CD14-positive monocyte (primary cell): Measurements from ENCODE around the gene MTUS2. TPM values are rescaled to one million over a fixed set of nuclear protein-coding genes. Genes with fewer than 3 reads are reported as not detected.

ENCODE experiments used
- DNase-seq, 3 donors: peaks; one replicate each; pipeline ENCODE4 v3.0.0-alpha.2; 2011 to 2022
- H2AFZ ChIP-seq: 2 replicates; pipeline ENCODE4 v1.6.0; 2012; ENCODE audit warnings: mild to moderate bottlenecking, low read depth, low read length, inconsistent platforms; ENCODE audit not compliant: insufficient read depth, poor library complexity, severe bottlenecking
- H3K27ac ChIP-seq, 2 donors: 1 replicate in 1 of 2; 2 replicates in 1 of 2; pipeline ENCODE4 v1.5.1; 2012 to 2013; ENCODE audit warnings: low read length in 2 of 2, control low read depth in 1 of 2, inconsistent platforms in 1 of 2, low read depth in 1 of 2, mild to moderate bottlenecking in 1 of 2
- H3K27me3 ChIP-seq, 2 donors: one replicate each; pipeline versions ENCODE4 v1.6.0 to v1.6.1; 2011 to 2013; ENCODE audit warnings: low read length in 2 of 2; ENCODE audit not compliant: control insufficient read depth in 2 of 2, insufficient read depth in 2 of 2
- H3K36me3 ChIP-seq, 2 donors: replicated peaks in 1 of 2; 1 replicate in 1 of 2; 2 replicates in 1 of 2; pipeline versions ENCODE4 v1.5.1 to v1.6.1; 2012 to 2013; ENCODE audit warnings: low read length in 2 of 2, control low read depth in 1 of 2, inconsistent platforms in 1 of 2, mild to moderate bottlenecking in 1 of 2; ENCODE audit not compliant: insufficient read depth in 2 of 2, control insufficient read depth in 1 of 2
- H3K4me1 ChIP-seq, 2 donors: 1 replicate in 1 of 2; 2 replicates in 1 of 2; pipeline versions ENCODE4 v1.5.1 to v1.6.1; 2012 to 2013; ENCODE audit warnings: low read length in 2 of 2, control low read depth in 1 of 2, inconsistent platforms in 1 of 2, mild to moderate bottlenecking in 1 of 2, moderate library complexity in 1 of 2; ENCODE audit not compliant: insufficient read depth in 2 of 2, control insufficient read depth in 1 of 2
- H3K4me2 ChIP-seq: replicated peaks from 2 replicates; pipeline ENCODE3; 2012; ENCODE audit warnings: low read length, moderate library complexity, mild to moderate bottlenecking; ENCODE audit not compliant: poor library complexity, severe bottlenecking; ENCODE audit errors: extremely low read depth
- H3K4me3 ChIP-seq, 3 experiments: fragments of 200-600 bp in 1 of 3; sonication (generic) in 1 of 3; replicated peaks in 1 of 3; 1 replicate in 2 of 3; 2 replicates in 1 of 3; pipeline ENCODE4 v1.5.1; 2011 to 2013; ENCODE audit warnings: low read length in 3 of 3, mild to moderate bottlenecking in 3 of 3, control low read depth in 2 of 3, low read depth in 2 of 3, inconsistent platforms in 1 of 3, moderate library complexity in 1 of 3
- H3K79me2 ChIP-seq: 2 replicates; pipeline ENCODE4 v1.6.0; 2012; ENCODE audit warnings: mild to moderate bottlenecking, control low read depth, inconsistent platforms, low read length, moderate library complexity; ENCODE audit not compliant: insufficient read depth
- H3K9ac ChIP-seq: 2 replicates; pipeline ENCODE4 v1.6.0; 2017; ENCODE audit warnings: low read length, mild to moderate bottlenecking; ENCODE audit not compliant: insufficient read depth, poor library complexity, severe bottlenecking
- H3K9me3 ChIP-seq, 2 donors: replicated peaks in 1 of 2; 1 replicate in 1 of 2; 2 replicates in 1 of 2; pipeline versions ENCODE4 v1.5.1 to v1.6.1; 2012 to 2013; ENCODE audit warnings: low read length in 2 of 2, control low read depth in 1 of 2; ENCODE audit not compliant: control insufficient read depth in 1 of 2, insufficient read depth in 1 of 2
- H4K20me1 ChIP-seq: 2 replicates; pipeline ENCODE4 v1.6.0; 2012; ENCODE audit warnings: mild to moderate bottlenecking, low read length, control low read depth, moderate library complexity; ENCODE audit not compliant: insufficient read depth
- H3K27ac Mint-ChIP-seq, 7 donors: one replicate each; pipeline ENCODE4 v1.8.0; 2020; ENCODE audit warnings: mild to moderate bottlenecking in 7 of 7, mixed read lengths in 7 of 7, moderate library complexity in 6 of 7, inconsistent platforms in 2 of 7
- H3K27me3 Mint-ChIP-seq, 3 donors: one replicate each; pipeline ENCODE4 v1.8.0; 2021 to 2022; ENCODE audit warnings: low read depth in 3 of 3, mild to moderate bottlenecking in 3 of 3, mixed read lengths in 3 of 3, moderate library complexity in 3 of 3, inconsistent platforms in 1 of 3
- H3K36me3 Mint-ChIP-seq, 2 donors: one replicate each; pipeline ENCODE4 v1.8.0; 2020; ENCODE audit warnings: mixed read lengths in 2 of 2, inconsistent platforms in 1 of 2, mild to moderate bottlenecking in 1 of 2
- H3K4me1 Mint-ChIP-seq: one replicate; pipeline ENCODE4 v1.8.0; 2020; ENCODE audit warnings: mild to moderate bottlenecking, mixed read lengths
- H3K4me3 Mint-ChIP-seq, 2 donors: one replicate each; pipeline ENCODE4 v1.8.0; 2020; ENCODE audit warnings: mild to moderate bottlenecking in 2 of 2, mixed read lengths in 2 of 2, moderate library complexity in 1 of 2
- H3K9me3 Mint-ChIP-seq, 7 donors: one replicate each; pipeline ENCODE4 v1.8.0; 2020 to 2022; ENCODE audit warnings: mixed read lengths in 7 of 7, mild to moderate bottlenecking in 6 of 7, moderate library complexity in 6 of 7, inconsistent platforms in 2 of 7
- WGBS: methylation state at CpG from one replicate; pipeline ENCODE4 v1.1.5; 2013; ENCODE audit warnings: missing lambda C conversion rate; ENCODE audit not compliant: insufficient coverage; 5-methylcytosine and 5-hydroxymethylcytosine counted together
- intact Hi-C, 2 donors: fragments of 100-400 bp; cut with micrococcal nuclease; formaldehyde crosslinking; loops; one replicate each; pipeline versions ENCODE4 v1.15.0 to v1.15.1; 2023
- polyA plus RNA-seq, 3 donors: library from polyadenylated mRNA; depleted of rRNA in 1 of 3; unstranded in 2 of 3; stranded (reverse) in 1 of 3; fragments of 300-500 nt in 2 of 3; fragments of >200 nt in 1 of 3; fragmentation: Illumina TruSeq in 2 of 3; gene quantifications; 1 replicate in 2 of 3; 2 replicates in 1 of 3; pipeline ENCODE4 v1.2.3, GENCODE V29; 2012 to 2021
- TF ChIP-seq, protein P1 (sequence below): fragments of 200-600 bp; IDR thresholded peaks from one replicate; pipeline ENCODE4 v1.8.0; 2022; ENCODE audit warnings: antibody characterized with exemption, mild to moderate bottlenecking

Gene MTUS2
- polyA plus RNA-seq, 3 donors, result 0.04 TPM; not detected in 2

DNA sequence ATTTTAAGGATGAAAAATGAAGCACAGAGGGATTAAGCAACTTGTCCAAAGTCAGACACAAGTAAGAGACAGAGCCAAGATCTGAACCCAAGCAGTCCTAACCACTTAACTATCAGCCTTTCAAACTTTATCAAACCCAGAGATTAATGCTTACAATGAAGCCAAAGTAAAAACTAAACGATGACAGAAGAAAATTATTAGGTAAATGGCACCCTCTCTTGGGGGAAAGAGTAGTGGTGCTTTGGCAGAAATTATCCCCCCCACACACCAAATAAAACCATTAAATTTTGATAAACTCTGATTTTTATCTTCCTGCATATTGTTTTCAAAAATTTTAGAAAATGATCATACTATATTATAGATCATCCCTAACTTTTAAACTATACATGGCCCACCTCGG is 446.1 kb downstream of the MTUS2 start:
- intact Hi-C loops, result no loop called here
- Histone ChIP-seq H3K27ac (no peak overlapping the region), H4K20me1 (no peaks in the 10 kb centered on the region), H3K4me1 (no peaks in the 10 kb centered on the region), H3K36me3 (no peaks in the 10 kb centered on the region), H3K79me2 (no peaks in the 10 kb centered on the region), H3K4me3 (no peak overlapping the region), H3K9ac (no peak overlapping the region), H3K4me2 (no peak overlapping the region), H3K27me3 (no peaks in the 10 kb centered on the region), H3K9me3 (peaks cover 0 to 9% of the 10 kb centered on the region in 2 donors), H2AFZ (no peak overlapping the region)
- peaks cover 0 to 3% (median 2%) of the 10 kb centered on the region in 3 donors for H3K27me3 Mint-ChIP-seq
- H3K4me1 Mint-ChIP-seq, result no peaks in the 10 kb centered on the region
- no peak for DNase-seq
- TF ChIP-seq, protein P1, sequence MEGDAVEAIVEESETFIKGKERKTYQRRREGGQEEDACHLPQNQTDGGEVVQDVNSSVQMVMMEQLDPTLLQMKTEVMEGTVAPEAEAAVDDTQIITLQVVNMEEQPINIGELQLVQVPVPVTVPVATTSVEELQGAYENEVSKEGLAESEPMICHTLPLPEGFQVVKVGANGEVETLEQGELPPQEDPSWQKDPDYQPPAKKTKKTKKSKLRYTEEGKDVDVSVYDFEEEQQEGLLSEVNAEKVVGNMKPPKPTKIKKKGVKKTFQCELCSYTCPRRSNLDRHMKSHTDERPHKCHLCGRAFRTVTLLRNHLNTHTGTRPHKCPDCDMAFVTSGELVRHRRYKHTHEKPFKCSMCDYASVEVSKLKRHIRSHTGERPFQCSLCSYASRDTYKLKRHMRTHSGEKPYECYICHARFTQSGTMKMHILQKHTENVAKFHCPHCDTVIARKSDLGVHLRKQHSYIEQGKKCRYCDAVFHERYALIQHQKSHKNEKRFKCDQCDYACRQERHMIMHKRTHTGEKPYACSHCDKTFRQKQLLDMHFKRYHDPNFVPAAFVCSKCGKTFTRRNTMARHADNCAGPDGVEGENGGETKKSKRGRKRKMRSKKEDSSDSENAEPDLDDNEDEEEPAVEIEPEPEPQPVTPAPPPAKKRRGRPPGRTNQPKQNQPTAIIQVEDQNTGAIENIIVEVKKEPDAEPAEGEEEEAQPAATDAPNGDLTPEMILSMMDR, result no peak
- H3K36me3 Mint-ChIP-seq, result no peaks in the 10 kb centered on the region
- no peak overlapping the region for H3K4me3 Mint-ChIP-seq
- no peak overlapping the region for H3K27ac Mint-ChIP-seq
- no CpG with 5 or more reads among the region's 2 CpGs for WGBS
- H3K9me3 Mint-ChIP-seq, result peaks cover 0 to 10% (median 4%) of the 10 kb centered on the region in 7 donors

DNA sequence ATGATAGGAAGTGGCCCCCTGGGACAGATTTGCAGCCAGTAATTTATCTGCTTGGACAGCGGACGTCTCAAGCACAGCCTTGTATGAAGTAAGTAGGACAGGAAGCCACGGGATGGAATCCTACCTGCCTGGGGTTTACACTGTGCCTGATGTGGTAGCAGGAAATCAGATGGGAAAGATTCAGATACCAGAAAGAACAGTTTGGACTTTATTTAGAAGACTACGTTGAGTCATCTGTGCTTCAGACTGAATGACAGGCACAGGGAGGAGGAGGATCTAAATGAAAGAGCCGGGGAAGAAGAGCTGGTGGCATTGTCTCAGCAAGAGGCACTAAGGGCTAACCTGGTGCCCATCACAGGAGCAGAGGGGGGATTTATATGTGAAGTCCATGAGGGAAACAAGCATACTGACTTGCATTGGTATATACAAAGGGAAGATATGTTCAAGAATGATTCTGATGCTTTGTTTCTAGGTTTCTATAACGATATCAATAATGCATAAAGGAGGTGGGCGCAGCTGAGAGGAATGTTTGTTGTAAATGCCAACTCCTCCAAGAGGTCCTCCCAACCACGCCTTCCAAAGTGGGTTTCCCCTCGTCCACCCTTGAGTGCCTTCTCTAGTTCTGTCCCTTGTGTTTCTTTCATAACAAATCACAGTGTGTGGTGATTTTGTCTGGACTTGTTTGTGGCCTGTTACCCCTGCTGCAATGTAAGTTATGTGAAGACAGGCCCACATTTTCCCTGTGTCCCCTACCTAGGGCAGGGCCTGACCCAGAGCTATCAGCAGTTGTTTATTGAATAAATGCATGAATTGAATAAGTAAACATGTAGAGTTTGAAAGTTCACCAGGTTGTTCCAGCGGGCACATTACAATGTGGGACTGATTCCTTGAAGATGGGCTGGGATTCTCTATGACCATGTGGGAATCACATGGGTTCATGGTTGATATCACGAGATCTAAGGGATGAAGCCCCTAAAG is 446.9 kb downstream of the MTUS2 start:
- H3K9me3 Mint-ChIP-seq, result peaks cover 0 to 10% (median 4%) of the 10 kb centered on the region in 7 donors
- intact Hi-C loops, result no loop called here

More for the DNA sequence above, 446.9 kb downstream of the MTUS2 start:
- Histone ChIP-seq H2AFZ (no peak overlapping the region), H4K20me1 (no peaks in the 10 kb centered on the region), H3K4me1 (no peaks in the 10 kb centered on the region), H3K4me3 (no peak overlapping the region), H3K79me2 (no peaks in the 10 kb centered on the region), H3K27ac (no peak overlapping the region), H3K27me3 (no peaks in the 10 kb centered on the region), H3K9ac (no peak overlapping the region), H3K4me2 (no peak overlapping the region), H3K9me3 (peaks cover 0 to 9% of the 10 kb centered on the region in 2 donors), H3K36me3 (no peaks in the 10 kb centered on the region)
- TF ChIP-seq, protein P1, result no peak
- Mint-ChIP-seq H3K27me3 (peaks cover 0 to 3% (median 2%) of the 10 kb centered on the region in 3 donors), H3K4me3 (no peak overlapping the region), H3K36me3 (no peaks in the 10 kb centered on the region), H3K27ac (no peak overlapping the region), H3K4me1 (no peaks in the 10 kb centered on the region)
- DNase-seq, result no peak
- 87% methylated on average over 7 of the region's 11 CpGs for WGBS
